HG03342 (cell line): Measurements from ENCODE around the gene SSC5D.

Source experiments
- ATAC-seq: cut with Tn5 transposase; IDR thresholded peaks from one replicate; pipeline ENCODE4 v1.9.1; 2021; ENCODE audit warnings: mild to moderate bottlenecking, moderate library complexity; ENCODE audit not compliant: unreplicated experiment

SSC5D gene

DNA sequence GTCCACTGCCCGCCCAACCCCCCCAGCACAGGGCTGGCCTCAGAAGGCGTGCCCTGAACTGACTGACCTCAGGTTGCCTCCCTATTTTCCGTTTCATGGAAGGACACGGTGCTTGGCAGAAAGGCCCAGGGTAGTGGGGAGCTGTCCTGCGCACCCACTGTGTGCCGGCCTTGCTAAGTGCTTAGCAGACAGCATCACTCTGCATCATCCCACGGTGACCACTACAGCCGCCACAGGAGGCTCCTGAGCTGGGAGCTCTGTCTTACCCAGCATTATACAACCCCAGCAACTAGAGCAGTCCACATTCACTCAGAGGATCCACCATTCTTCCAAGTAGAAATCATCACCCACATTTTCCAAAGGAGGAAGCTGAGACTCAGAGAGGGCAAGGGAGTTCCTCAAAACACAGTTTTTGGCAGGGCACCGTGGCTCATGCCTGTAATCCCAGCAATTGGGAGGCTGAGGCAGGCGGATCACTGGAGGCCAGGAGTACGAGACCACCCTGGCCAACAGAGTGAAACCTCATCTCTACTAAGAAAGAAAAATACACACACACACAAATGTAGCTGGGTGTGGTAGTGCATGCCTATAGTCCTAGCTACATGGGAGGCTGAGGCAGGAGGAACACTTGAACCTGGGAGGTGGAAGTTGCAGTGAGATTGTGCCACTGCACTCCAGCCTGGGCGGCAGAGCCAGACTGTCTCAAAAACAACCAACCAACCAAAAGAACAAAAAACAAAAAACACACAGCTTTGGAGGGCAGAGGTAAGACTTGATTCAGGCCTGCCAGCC lies 47.1 kb downstream of the SSC5D start:
- no peak for ATAC-seq

DNA sequence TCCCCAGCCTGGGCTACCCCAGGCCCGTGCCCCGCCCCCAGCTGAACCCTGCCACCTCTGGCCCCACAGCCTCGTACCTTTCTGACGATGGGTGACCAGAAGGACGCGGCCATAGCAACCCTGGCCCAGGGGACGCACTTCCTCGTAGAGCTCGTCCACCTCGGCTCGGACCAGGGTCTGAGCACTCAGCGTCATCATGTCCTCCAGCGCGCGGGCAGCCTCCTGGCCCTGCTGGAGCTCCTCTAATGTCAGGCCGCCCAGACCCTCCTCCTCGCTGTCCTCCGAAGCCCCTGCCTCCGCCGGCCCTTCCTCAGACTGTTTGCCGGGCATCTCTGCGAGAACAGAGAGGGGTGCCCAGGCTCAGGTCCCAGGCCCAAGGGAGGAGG lies 47.7 kb downstream of the SSC5D start:
- ATAC-seq = no peak

DNA sequence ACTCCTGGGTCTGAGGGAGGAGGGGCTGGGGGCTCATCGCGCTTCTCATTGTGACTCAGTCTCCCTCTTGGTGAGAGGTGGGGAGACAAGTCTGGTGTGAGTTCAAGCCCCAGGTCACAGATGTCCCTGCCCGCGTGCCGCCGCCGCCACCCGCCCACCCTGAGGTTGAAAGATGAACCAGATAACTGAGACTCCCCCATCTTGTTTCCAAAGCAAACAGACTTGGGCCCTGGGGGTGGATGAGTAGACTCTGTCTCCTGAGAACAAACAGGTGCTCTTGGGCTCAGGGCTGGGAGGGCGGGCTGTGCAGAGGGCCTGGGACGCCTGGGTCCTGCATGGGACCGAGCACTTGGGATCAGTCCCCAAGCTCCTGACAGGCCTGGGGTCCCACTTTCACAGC lies 48.1 kb downstream of the SSC5D start:
- no peak for ATAC-seq

DNA sequence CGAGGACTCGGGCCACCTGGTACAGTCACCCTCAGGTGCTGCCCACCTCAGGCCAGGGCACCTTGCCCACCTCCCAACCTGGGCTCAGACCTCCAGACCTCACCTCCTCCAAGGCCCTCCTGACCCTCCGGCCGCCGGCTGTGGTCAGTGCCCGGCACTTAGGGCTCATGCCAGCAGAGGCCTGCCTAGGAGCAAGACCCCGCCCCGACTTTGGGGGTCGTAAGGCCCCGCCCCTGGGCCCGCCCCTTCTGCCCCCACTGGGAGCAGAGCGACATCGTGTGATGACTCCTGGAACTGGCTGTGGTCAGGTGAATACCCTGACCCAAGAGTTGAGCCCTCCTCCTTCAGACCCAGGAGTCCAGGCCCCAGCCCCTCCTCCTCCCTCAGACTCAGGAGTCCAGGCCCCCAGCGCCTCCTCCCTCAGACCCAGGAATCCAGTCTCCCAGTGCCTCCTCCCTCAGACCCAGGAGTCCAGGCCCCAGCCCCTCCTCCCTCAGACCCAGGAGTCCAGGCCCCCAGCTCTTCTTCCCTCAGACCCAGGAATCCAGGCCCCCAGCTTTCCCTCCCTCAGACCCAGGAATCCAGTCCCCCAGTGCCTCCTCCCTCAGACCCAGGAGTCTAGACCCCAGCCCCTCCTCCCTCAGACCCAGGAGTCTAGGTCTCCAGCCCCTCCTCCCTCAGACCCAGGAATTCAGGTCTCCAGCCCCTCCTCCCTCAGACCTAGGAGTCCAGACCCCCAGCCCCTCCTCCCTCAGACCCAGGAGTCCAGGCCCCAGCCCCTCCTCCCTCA lies 48.9 kb downstream of the SSC5D start, which contains the start of gene SBK2:
TSS of gene SBK2 (minus strand) at position 183 of the 790 bp plus-strand sequence. CDS start 839 bp downstream, outside the sequence.
- no peak for ATAC-seq

DNA sequence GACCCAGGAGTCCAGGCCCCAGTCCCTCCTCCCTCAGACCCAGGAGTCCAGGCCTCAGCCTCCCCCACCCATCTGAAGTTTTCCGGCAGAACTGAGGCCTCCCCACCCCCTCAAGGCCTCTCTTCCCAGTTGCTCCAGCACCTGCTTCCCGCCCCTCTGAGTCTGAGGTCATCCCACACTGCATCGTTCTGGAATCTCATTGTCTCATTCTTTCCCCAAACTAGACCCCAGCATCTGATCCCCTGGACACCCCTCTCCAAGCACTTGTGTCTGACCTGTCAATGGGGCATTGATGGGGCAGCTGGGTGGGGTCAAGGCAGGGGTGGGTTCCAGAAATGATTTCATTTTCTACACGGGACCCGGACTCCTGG lies 49.5 kb downstream of the SSC5D start:
- ATAC-seq = no peak

DNA sequence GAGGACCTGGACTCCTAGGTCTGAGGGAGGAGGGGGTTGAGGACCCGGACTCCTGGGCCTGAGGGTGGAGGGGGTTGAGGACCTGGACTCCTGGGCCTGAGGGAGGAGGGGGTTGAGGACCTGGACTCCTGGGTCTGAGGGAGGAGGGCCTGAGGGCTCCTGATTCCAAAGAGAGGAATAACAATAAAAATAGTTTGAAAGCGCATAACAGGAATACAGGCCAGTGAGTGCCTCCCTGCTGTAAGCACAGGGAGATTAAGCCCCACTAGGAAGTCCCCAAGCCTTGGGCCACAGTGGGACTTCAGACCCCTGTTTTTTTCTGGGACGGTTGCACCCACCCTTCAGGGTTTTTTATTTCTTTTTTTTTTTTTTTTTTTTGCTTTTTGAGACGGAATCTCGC lies 49.9 kb downstream of the SSC5D start:
- ATAC-seq = no peak

DNA sequence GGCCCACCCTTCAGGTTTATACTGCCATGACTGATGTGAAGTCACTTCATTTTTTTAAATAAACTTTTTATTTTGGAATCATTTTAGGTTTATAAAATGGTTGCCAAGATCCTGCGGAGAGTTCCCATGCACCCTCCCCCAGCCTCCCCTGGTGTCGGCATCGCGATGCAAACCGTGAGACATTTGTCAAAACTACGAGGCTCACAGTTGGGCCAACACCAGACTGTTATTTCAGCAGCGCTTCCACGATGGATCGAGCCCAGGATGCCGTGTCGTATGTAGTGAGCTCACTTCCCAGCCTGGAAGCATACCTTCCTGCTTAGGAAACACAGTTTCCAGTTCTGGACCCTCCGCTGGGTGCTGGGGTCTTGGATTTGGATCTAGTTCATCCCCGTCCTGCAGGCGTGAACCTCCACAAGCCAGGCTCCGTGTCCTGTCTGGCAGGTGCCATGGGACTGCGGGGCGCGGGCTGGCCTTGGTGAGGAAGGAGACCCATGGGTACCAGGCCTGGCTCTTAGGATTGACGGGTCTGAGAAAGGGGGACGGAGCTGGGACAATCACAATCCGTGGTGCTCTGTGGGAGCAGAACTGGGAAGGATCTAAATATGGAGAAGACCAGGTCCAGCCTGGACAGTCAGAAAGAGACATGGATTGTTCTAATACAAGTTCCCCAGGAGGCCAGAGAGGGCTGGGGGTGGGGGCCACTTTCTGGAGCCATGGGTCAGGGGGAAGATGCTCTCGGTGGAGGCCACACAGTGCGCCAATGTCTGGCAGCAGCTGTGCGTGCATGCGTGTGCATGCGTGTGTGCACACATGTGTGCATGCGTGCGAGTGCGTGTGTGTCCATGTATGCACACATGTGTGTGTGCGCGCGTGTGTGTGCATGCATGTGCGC lies 51.1 kb downstream of the SSC5D start:
- ATAC-seq = no peak

DNA sequence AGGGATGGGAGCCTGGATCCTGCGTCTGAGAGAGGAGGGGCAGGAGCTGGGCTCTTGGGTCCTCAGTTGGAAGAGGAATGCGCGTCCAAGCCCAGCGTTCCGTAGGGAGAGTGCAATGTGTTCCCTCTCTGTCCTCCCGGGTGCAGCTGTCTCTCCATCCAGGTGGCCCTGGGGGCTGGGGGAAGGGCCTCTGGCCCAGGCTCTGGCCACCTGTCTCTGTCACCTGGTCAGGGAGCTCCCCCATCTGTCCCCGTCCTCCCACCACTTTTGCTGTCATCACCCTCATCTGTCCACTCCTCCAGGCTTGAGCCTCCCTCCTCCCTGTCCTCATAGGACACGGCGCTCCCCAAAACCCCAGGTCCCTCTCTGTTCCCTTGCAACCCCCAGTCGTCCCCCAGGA lies 52.4 kb downstream of the SSC5D start:
- ATAC-seq = no peak

DNA sequence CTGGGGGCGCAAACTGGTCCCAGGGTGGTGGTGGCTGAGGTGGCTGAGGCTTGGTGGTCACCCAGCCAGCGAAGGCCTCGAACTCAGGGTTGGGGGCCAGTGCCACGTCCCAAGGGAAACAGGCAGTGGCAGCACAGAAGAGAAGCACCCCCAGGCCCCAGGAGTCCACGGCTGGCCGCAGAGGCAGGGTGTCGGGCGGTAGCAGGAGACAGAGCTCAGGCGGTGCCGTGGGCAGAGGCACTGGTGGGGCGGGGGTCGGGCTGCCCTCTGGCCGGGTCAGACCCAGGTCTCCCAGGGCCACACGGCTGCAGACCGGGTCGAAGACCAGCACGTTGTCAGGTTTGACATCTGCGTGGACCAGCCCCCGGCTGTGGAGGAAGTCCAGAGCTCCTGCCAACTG lies 52.9 kb downstream of the SSC5D start:
- no peak for ATAC-seq

DNA sequence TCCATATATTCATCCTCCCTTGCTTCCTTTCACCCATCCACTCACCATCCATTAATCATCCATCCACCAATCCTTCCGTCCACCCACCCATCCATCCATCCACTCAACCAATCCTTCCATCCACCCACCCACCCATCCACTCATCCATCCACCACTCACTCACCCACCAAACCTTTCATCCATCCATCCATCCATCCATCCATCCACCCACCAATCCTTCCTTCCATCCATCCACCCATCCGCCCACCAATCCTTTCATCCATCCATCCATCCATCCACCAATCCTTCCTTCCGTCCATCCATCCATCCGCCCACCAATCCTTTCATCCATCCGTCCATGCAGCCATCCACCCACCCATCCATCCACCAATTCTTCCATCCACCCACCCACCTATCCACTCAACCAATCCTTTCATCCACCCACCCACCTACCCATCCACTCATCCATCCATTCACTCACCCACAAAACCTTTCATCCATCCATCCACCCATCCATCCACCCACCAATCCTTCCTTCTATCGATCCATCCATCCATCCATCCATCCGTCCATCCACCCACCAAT lies 54.1 kb downstream of the SSC5D start:
- ATAC-seq = no peak

DNA sequence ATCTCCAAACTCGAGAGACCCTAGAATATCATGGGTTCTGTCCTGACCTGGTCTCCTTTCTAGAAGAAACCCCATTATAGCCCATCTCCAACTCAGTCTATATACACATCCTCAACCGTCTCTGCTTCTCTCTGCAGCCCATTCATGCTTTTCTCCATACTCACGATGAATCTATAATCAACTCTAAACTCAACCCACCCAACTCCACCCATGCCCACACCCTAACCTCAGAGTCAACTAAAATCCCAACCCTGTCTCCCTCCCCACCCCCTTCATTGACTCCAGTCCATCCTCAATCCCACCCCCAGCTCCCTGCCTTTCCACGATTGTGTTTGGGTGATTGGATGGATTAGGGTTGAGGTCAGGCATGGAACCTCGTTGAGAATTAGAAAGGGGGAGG lies 55.3 kb downstream of the SSC5D start:
- no peak for ATAC-seq

DNA sequence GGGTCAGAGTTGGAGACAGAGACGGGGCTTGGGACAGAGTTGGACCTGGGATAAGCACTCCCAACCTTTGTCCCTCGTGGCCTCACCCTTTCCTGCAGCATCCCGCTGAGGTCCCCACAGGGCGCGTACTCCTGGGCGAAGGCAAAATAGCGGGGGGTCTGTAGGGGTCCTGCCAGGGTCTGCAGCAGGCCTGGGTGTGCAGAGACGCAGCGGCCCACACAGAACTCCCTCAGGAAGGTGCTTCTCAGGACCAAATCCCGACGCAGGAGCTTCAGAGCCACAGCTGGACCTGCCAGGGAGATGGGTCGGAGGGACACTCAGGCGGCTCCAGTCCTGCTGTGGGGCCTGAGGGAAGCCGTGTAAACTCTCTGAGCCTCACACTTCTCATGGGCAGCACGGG lies 55.8 kb downstream of the SSC5D start:
- ATAC-seq = no peak

DNA sequence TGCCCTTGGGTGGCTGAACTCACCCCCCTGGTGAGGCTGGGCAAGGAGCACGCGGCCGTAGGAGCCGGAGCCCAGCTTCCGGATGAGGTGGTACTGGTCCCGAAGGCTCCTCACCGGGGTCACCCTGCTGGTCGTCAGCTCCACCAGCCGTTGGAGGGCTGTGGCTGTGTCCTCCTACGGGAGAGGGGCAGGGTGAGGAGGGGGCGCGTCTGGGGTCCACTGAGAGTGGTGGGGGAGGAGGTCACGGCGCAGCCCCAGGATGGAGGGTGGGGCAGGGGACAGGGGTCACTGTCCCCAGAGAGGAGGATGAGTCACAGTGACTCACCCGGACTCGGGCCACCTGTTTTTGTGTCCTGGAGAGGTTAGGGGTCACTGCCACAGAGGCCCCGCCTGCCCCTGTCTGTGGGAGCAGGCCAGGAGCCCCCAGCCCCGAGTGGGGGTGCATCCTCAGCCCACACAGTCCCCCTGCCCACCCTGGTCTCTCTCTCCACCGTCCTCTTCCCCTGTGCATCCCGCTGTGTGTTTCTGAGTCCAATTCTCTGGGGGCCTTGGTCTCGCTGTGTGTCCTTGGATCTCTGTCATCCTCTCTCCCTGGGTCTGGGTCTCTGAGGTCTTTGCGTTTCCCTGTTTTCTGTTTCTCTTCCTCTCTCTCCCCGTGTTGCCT lies 56.7 kb downstream of the SSC5D start:
- no peak for ATAC-seq

DNA sequence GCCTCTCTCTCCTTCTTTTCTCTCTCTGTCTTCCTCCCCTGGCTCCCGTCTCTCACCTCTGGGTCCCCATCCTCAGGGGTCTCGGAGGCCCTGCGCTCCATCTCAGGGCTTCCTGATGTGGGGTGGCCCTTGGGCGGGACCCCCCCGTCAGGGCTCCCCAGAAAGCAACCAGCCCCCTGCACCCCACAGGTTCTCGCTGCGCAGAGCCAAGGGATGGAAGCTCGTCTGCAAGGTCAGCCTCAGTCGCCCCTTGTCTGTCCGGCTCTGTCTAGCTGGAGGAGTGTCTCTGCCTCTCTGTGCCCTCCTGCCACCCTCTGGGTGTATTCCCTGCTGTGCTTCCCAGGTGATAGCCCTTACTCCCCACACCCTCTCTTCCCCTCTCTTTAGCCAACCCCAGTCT lies 57.2 kb downstream of the SSC5D start, which contains the start of gene SBK3:
TSS of gene SBK3 (minus strand) at position 101 of the 400 bp plus-strand sequence. CDS start at position 101, 0 bp downstream.
- no peak for ATAC-seq

DNA sequence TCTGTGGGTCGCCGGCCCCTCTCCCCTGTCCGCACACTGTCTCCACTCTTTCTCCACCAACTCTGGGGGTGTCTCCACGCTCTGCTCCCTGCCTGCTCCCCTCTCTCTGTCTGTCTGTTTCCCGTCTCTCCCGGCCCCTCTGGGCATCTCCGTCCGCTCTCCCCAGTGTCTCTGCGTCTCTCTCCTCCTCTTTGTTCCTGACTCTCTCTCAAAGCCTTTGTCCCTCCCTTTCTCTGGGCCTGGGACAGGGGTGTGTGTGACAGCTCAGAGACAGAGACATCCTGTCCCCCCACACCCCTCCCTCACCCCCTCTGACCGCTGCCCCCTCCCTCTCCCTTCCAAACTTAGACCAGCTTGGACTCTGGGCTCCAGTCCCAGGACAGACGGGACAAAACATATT lies 57.8 kb downstream of the SSC5D start:
- ATAC-seq = no peak

DNA sequence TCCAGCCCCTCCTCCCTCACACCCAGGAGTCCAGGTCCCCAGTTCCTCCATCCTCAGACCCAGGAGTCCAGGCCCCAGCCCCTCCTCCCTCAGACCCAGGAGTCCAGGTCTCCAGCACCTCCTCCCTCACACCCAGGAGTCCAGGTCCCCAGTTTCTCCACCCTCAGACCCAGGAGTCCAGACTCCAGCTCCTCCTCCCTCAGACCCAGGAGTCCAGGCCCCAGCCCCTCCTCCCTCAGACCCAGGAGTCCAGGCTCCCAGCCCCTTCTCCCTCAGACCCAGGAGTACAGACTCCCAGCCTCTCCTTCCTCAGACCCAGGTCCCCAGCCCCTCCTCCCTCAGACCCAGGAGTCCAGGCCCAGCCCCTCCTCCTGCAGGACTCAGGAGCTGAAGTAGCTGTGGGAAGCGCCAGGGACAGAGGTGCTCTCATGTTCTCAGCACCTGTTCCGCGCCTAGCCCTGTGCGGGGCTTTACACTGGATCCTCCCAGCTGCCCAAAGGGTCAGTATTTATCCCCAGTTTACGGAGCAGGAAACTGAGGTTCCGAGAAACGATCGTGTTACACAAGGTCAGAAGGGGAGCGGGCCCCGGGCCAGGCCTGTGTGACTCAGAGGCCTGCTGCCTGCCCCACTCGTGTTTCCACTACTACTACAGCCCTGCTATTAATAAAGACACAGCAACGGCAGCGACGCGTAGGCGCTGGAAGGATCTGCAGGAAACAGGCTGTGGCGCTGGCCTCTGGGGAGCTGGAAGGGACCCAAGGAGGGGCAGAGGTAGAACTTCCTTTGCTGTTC lies 58.8 kb downstream of the SSC5D start:
- no peak for ATAC-seq

DNA sequence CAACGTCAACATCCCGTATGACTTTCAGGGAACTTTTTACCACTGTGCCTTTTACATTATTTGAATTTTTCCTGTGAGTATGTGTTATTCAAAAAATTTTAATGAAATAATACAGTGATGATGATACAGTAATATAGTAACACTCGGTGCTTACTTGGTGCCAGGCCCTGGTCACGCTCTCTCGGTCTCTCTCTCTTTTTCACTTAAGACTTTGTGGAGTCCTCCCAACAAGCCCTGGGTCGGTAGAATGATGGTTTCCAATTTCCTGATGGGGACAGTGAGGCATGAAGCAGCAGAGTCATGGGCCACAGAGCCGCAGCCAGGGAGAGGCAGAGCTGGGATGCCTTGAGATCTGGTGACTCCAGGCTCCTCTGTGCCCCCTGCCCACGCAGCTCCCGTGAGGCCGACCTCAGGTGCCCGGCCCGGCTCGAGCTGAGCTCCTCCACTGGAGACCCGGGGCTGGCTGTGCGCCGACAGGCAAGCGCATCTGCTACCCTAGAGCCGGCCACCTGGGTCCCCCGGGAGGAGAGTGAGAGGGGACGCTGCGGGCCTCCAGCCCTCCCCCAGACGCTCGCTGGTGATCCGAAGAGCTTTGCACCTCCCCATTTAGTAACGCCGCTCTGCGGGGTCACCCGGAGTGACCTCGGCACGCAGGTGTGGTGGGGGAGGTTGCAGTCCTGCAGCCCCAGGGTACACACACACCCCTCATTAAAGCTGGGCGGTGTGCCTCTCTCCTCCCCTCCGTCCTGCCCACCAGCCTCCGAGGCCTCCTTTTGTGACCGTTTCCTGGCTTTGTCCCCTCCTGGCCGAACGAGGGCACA lies 61.5 kb downstream of the SSC5D start:
- ATAC-seq = no peak

DNA sequence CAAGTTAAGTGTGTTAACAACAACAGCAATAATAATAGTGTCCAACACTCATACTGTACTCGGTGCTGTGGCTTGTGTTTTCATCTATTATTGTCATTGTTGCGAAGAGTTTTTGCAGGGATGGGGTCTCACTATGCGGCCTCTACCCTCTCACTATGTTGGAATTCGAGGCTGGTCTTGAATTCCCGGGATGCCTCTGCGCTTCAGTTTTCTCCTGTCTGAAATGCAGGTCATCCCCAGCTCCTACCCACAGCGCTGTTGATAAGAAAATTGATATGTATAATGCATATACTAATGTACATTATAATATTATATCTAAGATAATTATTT lies 62.0 kb downstream of the SSC5D start:
- ATAC-seq = no peak

DNA sequence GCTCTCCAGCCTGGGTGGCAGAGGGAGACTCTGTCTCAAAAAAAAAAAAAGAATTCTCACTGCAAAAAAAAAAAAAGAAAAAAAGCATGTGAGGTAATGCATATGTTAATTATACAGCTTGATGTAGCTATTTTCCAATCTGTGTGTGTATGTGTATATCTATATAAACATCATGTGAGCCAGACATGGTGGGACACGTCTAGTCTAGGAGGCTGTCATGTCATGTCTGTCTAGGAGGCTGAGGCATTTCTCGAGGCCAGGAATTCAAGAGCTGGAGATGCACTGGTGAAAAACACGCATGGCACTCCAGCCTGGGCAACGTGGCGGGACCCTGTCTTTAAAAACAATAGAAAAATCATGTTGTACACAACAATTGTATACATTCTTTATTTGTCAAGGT lies 64.0 kb downstream of the SSC5D start:
- ATAC-seq = no peak
